Stimulated activated naive CD4-positive, alpha-beta T cell (primary cell): Measurements from ENCODE around the gene MAP1LC3B2.

Experiments
- DNase-seq, 6 experiments: peaks; one replicate each; lab custom pipeline; 2025; lab: John Stamatoyannopoulos, UW

Gene MAP1LC3B2

GRCh38 chr12:116537101-116537904 lies 21.9 kb upstream of the MAP1LC3B2 start:
- DNase-seq = no peak

GRCh38 chr12:116538076-116538591 lies 21.0 kb upstream of the MAP1LC3B2 start:
- no peak for DNase-seq

- no peak for DNase-seq
Measured at GRCh38 chr12:116538682-116539305, 20.4 kb upstream of the MAP1LC3B2 start.

GRCh38 chr12:116539361-116539771 lies 19.8 kb upstream of the MAP1LC3B2 start:
- no peak for DNase-seq

- no peak for DNase-seq
Measured at GRCh38 chr12:116539905-116540482, 19.2 kb upstream of the MAP1LC3B2 start.

- no peak for DNase-seq
Measured at GRCh38 chr12:116540622-116541152, 18.5 kb upstream of the MAP1LC3B2 start.

GRCh38 chr12:116541547-116542344 lies 17.4 kb upstream of the MAP1LC3B2 start:
- DNase-seq = no peak

- DNase-seq = no peak
Measured at GRCh38 chr12:116542345-116542956, 16.7 kb upstream of the MAP1LC3B2 start.

- DNase-seq = no peak
Measured at GRCh38 chr12:116544656-116545055, 14.5 kb upstream of the MAP1LC3B2 start.

- no peak for DNase-seq
Measured at GRCh38 chr12:116545144-116545543, 14.0 kb upstream of the MAP1LC3B2 start.

- DNase-seq = no peak
Measured at GRCh38 chr12:116545936-116546335, 13.2 kb upstream of the MAP1LC3B2 start.

GRCh38 chr12:116547955-116548501 lies 11.2 kb upstream of the MAP1LC3B2 start:
- DNase-seq = no peak

- DNase-seq = no peak
Measured at GRCh38 chr12:116549993-116550392, 9.2 kb upstream of the MAP1LC3B2 start.

- no peak for DNase-seq
Measured at GRCh38 chr12:116551151-116551550, 8.0 kb upstream of the MAP1LC3B2 start.

- DNase-seq = no peak
Measured at GRCh38 chr12:116551619-116551951, 7.6 kb upstream of the MAP1LC3B2 start.

- no peak for DNase-seq
Measured at GRCh38 chr12:116551952-116552772, 7.0 kb upstream of the MAP1LC3B2 start.

- no peak for DNase-seq
Measured at GRCh38 chr12:116552773-116553373, 6.3 kb upstream of the MAP1LC3B2 start.

- DNase-seq = no peak
Measured at GRCh38 chr12:116556356-116556952, 2.7 kb upstream of the MAP1LC3B2 start.

GRCh38 chr12:116556964-116557698 lies 2.0 kb upstream of the MAP1LC3B2 start:
- DNase-seq = no peak
